AG09309 (cell line): ENCODE results near the gene NUPR1.
A peak's percentile ranks its signal among the peaks of the same experiment; 100 is the strongest.
"Not testable (repeated sequence)": the region's sequence is repeated elsewhere in the genome, so short reads cannot be mapped to it uniquely, and the experiment has no call there.

Experiments
- DNase-seq: peaks from one replicate; pipeline ENCODE4 v3.0.0-alpha.2; 2010; ENCODE audit warnings: low read depth
- H3K4me3 ChIP-seq: 2 replicates; pipeline ENCODE4 v1.5.1; 2011; ENCODE audit warnings: mild to moderate bottlenecking, low read depth, low read length, moderate library complexity; ENCODE audit not compliant: control insufficient read depth
- CTCF ChIP-seq: IDR thresholded peaks from 2 replicates; pipeline ENCODE4 v1.5.1; 2011; ENCODE audit warnings: mild to moderate bottlenecking, low read depth, low read length, inconsistent platforms; ENCODE audit not compliant: insufficient read depth, control insufficient read depth; ENCODE audit errors: missing control alignments

The NUPR1 gene

DNA sequence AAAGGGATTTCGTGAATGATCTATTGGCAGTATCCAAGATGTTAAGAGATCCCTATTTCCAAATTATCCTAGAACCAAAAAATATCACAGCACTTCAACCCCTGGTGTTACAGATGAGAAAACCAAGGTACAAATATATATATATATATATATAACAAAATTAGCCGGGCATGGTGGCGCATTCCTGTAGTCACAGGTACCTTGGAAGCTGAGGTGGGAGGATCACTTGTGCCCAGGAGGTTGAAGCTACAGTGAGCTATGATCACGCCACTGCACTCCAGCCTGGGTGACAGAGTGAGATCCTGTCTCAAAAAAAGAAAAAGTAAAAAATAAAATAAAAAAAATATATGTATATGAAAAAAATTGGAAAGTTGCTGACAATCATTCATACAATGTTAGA is 46.3 kb downstream of the NUPR1 start:
- TF ChIP-seq CTCF: no peak
- DNase-seq: no peak
- H3K4me3 ChIP-seq: no peak overlapping the region

DNA sequence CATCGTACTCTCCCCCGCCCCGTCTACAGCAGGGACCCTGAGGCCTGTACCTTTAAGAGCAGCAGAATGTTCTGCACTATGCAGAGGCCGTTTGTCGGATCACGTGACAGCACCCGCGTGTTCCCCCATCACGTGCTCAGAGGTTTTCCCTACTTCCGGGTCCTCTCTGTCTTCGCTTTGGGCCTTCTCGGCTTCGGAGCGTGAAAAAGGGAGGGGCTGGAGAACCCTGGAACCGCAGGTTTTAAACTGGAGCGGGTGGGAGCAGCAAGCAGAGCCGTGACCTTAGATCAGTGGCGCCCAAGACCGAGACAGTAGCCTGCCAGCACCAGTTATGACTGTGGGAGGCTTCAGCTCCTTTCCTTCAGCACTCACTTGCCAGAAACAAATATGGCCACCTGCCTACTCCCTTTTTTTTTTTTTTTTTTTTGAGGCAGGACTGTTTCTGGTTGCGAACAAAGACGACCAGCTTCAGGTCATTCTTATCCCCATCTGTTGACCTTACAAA is 46.8 kb downstream of the NUPR1 start, which contains the start of gene CLN3:
CLN3 (minus strand) TSS at position 105 of the 505 bp plus-strand sequence. CDS start 315 bp downstream, outside the sequence.
- H3K4me3 ChIP-seq: peak within 1 kb of the TSS; percentile 94
- no peak for TF ChIP-seq CTCF
- peak; percentile 80 for DNase-seq

GRCh38 chr16:28491230-28491969 is 47.4 kb downstream of the NUPR1 start:
- no peak for DNase-seq
- H3K4me3 ChIP-seq: peak overlapping the region; percentile 94
- TF ChIP-seq CTCF: peak; percentile 41

- no peak for DNase-seq
- no peak for TF ChIP-seq CTCF
- no peak overlapping the region for H3K4me3 ChIP-seq
These were observed 52.5 kb downstream of the NUPR1 start for GRCh38 chr16:28486266-28486665.

DNA sequence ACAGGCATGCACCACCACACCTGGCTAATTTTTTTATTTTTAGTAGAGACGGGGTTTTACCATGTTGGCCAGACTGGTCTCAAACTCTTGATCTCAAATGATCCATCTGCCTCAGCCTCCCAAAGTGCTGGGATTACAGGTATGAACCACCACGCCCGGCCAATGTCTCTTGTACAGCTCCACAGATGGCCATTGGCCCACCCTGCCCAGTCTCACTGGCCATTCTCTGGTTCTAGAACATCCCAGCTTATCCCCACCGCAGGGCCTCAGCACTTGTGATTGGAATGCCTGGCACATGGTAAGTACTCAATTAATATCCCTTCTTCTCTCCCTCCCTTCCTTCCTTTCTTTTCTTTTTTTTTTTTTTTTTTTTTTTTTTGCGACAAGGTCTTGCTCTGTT is 55.4 kb downstream of the NUPR1 start:
- H3K4me3 ChIP-seq, DNase-seq: not testable (repeated sequence)
